Erythroblast (primary cell): ENCODE data around the gene MACROD2.

Experiments
- DNase-seq, 2 experiments: peaks; one replicate each; lab custom pipeline; 2025; lab: John Stamatoyannopoulos, UW
- GATA1 ChIP-seq: IDR thresholded peaks from 2 replicates; pipeline ENCODE4 v1.6.1; 2011; ENCODE audit warnings: low read depth, mild to moderate bottlenecking, control low read depth, low read length, moderate library complexity
- POLR2A ChIP-seq: IDR thresholded peaks from 2 replicates; pipeline ENCODE4 v1.6.1; 2011; ENCODE audit warnings: mild to moderate bottlenecking, low read length

The MACROD2 gene

GRCh38 chr20:14553774-14554534 lies 558.6 kb downstream of the MACROD2 start:
- DNase-seq, result no peak
- TF ChIP-seq POLR2A (no peak), GATA1 (no peak)

GRCh38 chr20:14555676-14556075 lies 560.4 kb downstream of the MACROD2 start:
- DNase-seq, result no peak
- no peak for TF ChIP-seq POLR2A

- no peak for DNase-seq
- TF ChIP-seq GATA1, result no peak
- no peak for TF ChIP-seq POLR2A
Observed at GRCh38 chr20:14556206-14556605, 560.9 kb downstream of the MACROD2 start.

- TF ChIP-seq POLR2A, result no peak
- no peak for TF ChIP-seq GATA1
- no peak for DNase-seq
Observed at GRCh38 chr20:14559612-14560011, 564.3 kb downstream of the MACROD2 start.

- DNase-seq, result no peak
- TF ChIP-seq POLR2A (no peak), GATA1 (no peak)
Observed at GRCh38 chr20:14561741-14562221, 566.5 kb downstream of the MACROD2 start.

- no peak for DNase-seq
- TF ChIP-seq POLR2A (no peak), GATA1 (no peak)
Observed at GRCh38 chr20:14562981-14563380, 567.7 kb downstream of the MACROD2 start.

GRCh38 chr20:14566505-14566904 lies 571.2 kb downstream of the MACROD2 start:
- DNase-seq, result no peak
- TF ChIP-seq GATA1 (no peak), POLR2A (no peak)

GRCh38 chr20:14568225-14568624 lies 572.9 kb downstream of the MACROD2 start:
- no peak for TF ChIP-seq GATA1
- TF ChIP-seq POLR2A, result no peak
- DNase-seq, result no peak

GRCh38 chr20:14568701-14569100 lies 573.4 kb downstream of the MACROD2 start:
- no peak for DNase-seq
- TF ChIP-seq GATA1 (no peak), POLR2A (no peak)

GRCh38 chr20:14569641-14570040 lies 574.3 kb downstream of the MACROD2 start:
- DNase-seq, result no peak
- TF ChIP-seq GATA1 (no peak), POLR2A (no peak)

- TF ChIP-seq GATA1, result no peak
- TF ChIP-seq POLR2A, result no peak
- no peak for DNase-seq
Observed at GRCh38 chr20:14570811-14571210, 575.5 kb downstream of the MACROD2 start.

GRCh38 chr20:14573676-14574075 lies 578.4 kb downstream of the MACROD2 start:
- TF ChIP-seq POLR2A (no peak), GATA1 (no peak)
- no peak for DNase-seq

- TF ChIP-seq POLR2A, result no peak
- TF ChIP-seq GATA1, result no peak
Observed at GRCh38 chr20:14576196-14576877, 581.0 kb downstream of the MACROD2 start.

GRCh38 chr20:14580418-14581074 lies 585.2 kb downstream of the MACROD2 start:
- DNase-seq, result no peak
- TF ChIP-seq GATA1, result no peak
- TF ChIP-seq POLR2A, result no peak

More at GRCh38 chr20:14576196-14576877, 581.0 kb downstream of the MACROD2 start:
- DNase-seq, result no peak
